ENCODE measurements around the gene UNCX. TPM values are rescaled to one million over a fixed set of nuclear protein-coding genes. Genes with fewer than 3 reads are reported as not detected.
"Not testable (repeated sequence)": the region's sequence is repeated elsewhere in the genome, so short reads cannot be mapped to it uniquely, and the experiment has no call there.

UNCX gene
- total RNA-seq, 1 experiment from 2014 or later: not detected

DNA sequence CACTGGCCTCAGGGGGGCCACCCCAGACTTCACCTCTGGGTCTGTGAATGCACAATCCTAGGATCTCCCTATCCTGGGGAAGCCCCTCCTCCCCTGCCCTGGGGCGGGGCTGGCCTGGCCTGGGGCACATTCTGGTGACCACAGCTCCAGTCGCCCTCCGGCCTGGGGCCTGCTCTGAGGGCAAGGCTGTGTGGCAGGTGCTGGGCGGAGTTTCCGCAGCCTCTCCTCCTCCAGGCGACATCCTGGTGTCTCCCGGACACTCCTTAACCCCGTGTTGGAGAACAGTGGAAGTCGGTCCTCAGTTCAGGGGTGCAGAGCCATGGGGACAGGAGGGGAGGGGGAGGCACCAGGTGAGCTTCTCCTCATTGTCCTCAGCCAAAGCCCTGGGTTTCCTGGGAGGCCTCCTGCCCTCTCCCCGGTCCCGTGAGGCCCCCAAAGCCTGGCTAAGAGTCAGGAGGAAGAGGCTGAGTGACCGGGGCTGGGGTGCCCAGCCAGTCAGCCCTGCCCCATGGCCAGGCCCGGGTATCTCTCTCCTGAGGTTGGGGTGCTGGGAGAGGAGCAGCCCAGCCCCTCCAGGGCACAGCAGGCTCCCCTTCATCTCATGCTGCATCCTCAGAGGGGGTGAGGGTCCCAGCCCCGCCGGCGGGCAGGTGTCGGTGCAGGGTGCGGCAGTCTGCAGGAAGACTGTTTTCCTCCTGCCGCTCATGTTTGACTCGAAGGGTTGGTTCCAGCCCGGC, 22.6 kb downstream of the UNCX start:
- no peak for DNase-seq (ENCODE audit: low read depth)

- DNase-seq (ENCODE audit: low read depth): no peak
Observed at GRCh38 chr7:1255817-1256340, 23.2 kb downstream of the UNCX start.

GRCh38 chr7:1256621-1257020, 23.9 kb downstream of the UNCX start:
- no peak for DNase-seq (ENCODE audit: low read depth)

DNA sequence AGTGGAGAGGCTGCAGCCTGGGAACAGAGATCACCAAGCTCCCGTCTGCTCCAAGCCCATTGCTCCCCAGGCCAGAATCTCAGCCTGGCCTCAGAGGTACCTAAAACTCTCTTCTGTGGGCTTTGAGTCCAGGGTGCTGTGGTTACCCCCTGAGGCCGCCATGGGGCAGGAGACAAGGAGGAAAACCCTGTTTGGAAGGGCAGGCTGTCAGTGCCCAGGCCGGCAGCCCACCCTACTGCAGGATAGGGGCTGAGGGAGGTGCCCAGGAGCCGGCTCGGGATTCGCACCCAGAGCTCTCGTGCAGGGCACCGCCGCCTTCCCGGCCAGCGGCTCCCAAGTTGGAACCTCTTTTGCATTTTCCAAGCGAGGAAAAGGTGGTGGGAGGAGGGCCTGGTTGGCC, 24.5 kb downstream of the UNCX start:
- no peak for DNase-seq (ENCODE audit: low read depth)

DNA sequence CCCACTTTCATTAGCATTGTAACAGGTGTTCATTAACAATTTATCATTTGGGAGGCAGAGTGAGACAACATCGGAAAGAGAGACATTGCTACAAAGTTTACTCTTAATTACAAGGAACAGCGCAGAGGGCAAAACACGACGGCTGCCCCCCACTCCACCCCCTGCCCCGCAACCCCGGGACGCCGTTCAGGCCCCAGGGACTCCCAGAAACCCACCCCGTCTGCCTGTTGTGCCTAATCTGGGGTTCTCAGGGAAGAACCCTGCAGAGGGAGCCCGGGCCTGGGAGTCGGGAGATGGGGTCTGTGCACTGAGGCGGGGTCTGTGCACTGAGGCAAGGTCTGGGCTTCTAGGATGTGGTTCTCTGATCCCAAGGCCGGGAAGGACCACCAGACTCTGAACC, 25.2 kb downstream of the UNCX start:
- no peak for DNase-seq (ENCODE audit: low read depth)

DNA sequence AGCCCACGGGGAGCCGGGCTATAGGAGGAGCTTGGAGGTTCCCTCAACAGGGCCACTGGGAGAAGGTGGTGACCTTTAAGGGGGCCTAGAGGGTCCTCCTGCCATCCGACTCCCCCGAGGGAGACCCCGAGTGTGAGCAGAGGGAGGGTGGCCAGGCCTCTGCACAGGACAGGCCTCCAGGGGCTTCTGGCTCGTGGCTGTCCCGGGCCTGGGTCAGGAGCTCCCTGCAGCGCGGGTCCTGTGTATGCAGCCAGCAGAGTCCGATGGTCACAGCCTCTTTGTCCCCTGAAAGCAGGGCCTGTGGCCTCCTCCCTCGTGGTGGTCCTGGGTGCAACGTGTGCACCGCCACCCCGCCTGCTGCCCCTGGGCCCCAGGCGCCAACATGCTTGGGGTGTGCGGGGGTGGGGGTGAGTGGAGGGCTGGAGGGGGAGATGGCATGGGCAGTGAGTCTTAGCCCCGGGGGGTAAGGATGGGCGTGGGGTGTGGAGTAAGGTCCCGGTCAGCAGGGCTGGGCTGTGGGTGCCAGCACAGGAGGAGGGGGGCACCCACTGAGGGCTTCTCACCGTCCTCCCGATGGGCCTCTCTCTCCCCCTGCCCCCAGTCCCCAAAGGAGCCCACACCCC, 27.1 kb downstream of the UNCX start:
- DNase-seq (ENCODE audit: low read depth): no peak

DNA sequence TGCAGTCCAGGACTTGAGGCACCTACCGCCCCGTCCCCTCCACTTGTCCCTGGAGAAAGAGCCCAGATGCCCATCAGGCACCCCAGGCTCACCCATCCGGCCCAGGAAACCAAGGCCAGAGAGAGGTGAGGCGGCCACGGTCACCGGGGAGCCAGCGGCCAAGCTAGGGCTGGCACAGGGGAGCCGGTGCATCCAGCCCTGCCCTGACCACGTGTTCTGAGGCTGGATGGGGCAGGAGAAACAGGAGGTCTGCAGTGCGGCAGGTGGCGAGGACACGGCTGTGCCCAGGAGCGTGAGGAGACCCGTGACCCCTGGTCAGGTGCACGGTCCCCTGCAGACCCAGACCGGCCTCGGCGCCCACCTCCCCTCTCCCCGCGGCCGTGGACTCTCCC, 27.6 kb downstream of the UNCX start:
- DNase-seq (ENCODE audit: low read depth): no peak

GRCh38 chr7:1261036-1261435, 28.4 kb downstream of the UNCX start:
- not testable (repeated sequence) for DNase-seq (ENCODE audit: low read depth)

GRCh38 chr7:1262441-1262840, 29.8 kb downstream of the UNCX start:
- DNase-seq (ENCODE audit: low read depth): no peak

DNA sequence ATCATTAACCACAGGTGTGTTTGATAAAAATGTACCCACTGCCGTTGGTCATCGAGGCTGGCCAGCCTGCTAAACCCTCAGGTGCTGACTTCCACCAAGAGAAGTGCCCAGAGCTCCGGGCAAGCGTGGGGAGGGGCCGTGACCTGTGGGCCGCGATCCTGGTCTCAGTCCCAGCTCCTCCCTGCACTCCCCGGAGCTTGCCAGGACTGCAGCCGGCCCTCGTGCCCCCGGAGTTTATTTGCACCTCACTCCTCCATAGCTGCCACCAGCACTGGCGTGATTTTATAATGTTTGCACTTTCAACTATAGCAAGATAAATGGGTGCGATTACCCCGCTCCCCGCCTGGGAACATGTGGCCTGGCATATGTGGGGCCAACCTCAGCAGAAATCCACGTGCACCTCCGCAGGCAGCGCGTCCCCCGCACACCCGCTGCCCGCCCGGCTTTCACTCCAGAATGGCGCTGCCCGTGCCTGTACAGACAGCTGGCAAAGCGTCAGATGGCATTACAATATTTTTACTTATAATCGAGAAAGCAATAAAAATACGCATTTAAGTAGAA, 30.8 kb downstream of the UNCX start:
- DNase-seq (ENCODE audit: low read depth): no peak

DNA sequence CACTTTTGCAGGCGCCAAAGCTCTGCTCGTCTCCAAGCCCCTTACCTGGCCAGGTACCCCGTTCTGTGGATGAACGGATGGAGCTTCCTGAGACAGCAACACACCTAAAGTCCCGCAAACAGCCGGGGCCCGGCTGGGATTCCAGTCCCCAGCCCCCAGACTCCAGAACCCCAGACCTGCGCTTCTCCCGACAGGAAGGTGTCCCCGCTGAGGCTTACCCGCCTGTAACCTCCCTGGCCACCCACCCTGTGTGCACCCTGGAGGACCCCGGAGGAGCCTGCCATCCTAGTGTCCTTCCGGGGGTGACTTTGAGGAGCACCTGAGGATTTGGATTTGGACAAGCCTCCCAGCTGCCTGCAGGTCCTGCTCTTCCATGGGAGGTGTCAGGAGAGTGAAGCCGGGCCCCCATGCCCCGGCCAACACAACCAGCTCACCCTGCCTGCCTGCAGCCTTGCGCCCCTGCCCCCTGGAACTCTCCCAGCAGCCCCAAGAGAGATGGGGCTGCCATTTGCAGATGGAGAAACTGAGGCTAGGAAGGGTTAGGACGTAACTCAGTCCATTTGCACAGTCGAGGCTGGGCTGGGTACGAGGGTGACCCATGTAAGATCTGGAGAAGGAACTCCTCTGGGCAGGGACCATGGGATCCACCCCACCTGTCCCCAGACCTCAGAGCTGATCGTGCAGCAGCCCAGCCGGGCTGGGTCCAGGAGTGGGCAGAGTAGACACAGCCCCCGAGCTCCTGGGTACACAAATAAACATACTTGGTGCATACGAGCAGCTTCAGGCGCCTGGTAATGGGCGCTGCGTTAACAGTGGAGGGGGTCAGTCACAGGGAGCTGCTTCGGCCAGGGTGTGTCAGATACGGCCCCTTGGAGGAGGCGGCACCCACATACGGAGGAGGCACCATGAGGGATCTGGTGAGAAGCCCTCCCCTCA, 31.9 kb downstream of the UNCX start:
- no peak for DNase-seq (ENCODE audit: low read depth)

GRCh38 chr7:1267016-1267900, 34.6 kb downstream of the UNCX start:
- no peak for DNase-seq (ENCODE audit: low read depth)

DNA sequence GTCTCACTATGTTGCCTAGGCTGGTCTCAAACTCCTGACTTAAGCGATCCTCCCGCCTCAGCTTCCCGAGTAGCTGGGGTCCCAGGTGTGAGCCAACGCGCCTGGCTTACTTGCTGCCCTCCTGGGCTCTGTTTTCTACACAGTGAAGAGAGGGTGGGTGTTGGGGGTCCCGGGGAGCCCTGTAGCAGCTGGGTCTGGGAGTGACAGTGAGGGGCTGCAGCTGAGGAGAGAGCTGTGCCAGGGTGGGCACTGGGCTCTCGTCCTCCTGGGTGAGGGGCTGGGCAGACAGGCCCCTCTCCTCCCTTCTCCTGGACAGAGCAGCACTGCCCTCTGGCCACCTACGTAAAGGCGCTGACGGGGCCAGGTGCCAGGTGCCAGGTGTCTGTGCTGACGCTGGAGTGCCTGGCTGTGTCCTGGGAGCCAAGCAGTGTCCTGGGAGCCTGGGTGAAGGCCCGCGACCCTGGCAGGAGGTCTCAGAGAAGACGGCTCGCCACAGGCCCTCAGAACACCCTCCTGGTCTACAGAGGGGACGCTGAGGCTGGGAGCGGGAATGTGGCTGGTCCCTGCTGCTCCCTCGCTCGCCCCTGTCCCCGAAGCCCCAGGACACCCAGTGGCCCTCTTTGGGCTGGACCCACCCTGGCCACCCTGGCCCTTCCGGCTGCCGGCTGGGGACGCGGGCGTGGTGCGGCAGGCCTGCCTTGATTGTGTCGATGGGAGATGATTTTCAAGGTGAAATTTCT, 35.6 kb downstream of the UNCX start:
- DNase-seq (ENCODE audit: low read depth): no peak

DNA sequence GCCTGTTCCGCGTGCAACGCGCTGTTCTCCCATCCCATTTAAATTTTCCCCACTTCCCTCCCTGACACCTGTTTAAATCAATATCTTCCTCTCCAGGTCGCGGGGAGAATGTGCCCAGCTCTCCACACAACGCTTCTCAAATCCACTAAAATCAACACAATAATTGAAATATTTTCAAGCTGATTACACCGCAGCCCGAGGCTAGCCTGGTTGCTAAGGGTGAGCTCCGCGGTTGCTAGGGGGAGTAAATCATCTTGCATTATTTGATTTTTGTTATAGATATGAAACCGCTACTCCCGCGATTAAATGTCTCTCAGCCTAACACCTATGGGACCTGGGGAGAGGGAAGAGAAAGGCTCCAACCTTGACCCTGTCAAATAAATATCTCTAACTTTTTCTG, 36.2 kb downstream of the UNCX start:
- DNase-seq (ENCODE audit: low read depth): no peak

DNA sequence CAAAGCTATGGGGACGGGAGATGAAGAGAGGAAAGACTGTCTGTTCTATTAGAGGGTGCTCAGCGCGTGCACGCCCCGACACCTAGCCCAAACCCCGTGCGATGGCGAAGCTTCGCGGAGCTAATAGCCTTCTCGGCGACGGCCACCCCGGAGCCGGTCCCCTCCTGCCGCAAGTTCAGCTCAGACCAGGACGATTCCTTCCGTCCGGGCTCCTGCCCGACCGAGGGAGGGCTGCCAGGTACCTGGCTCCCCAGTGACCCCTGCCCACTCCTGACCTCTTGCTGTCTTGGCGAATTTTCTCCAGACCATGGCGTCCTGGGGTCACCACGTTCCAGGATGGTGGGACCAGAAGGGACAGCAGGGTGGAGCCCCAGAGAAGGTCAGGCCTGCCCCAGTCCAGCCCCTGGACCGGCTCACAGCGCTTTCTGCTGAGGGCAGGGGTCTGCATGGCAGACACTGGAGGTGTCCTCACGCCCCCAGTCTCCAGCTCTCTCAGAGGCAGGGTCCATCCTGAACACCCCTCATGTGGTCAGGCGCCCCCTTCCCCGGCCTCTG, 36.7 kb downstream of the UNCX start:
- no peak for DNase-seq (ENCODE audit: low read depth)

DNA sequence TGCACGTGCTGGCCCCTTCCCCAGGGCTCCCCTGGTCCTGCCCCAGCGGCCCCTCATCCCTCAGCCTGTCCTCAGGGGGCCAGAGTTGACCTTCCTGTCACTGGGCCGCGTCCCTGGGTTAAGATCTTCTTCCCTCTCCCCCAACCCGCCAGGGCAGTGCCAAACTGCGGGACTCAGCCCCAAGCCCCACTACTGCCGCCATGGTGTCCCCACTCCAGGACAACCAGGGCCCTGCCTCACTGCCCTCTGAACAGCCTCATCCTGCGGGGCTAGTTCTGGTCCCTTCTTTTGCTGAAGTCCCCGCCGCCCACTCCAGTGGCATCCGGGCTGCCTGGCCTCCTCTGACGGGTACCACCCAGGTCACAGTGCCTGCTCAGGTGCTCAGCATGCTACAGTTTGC, 37.5 kb downstream of the UNCX start:
- DNase-seq (ENCODE audit: low read depth): no peak

GRCh38 chr7:1271046-1271445, 38.4 kb downstream of the UNCX start:
- DNase-seq (ENCODE audit: low read depth): no peak

DNA sequence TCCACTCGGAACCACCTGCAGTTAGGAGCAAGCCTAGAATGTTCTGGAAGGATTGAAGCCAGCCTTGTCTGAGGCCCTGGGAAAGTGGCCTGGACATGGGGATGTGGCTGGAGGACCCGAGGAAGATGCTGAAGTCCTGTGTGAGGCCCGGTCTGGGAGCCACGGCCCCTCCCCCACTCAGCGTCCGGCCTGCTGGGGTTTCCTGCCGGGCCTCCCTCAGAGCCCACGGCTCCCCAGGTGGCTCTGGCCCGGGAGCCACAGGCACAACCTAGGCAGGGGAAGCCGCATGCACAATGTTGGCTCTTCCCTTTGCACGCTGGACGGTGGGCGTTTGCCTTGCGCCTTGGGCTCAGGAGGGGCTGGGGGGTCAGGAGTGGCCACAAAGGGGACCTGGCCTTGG, 39.0 kb downstream of the UNCX start:
- no peak for DNase-seq (ENCODE audit: low read depth)

- not testable (repeated sequence) for DNase-seq (ENCODE audit: low read depth)
Observed at GRCh38 chr7:1272136-1272535, 39.5 kb downstream of the UNCX start.

Measured in HT1080 (cell line).